ENCODE data around the gene CMIP.

- TF ChIP-seq CTCF (IDR thresholded peaks at IDR 0.05; ENCODE audit: poor library complexity, severe bottlenecking) (no peak), RAD21 (conservative IDR thresholded peaks at IDR 0.05) (no peak), EP300 (conservative IDR thresholded peaks at IDR 0.05; ENCODE audit: poor library complexity, severe bottlenecking) (no peak)
These were observed 25.3 kb downstream of the CMIP start for GRCh38 chr16:81469710-81470535.
